IPS-18a (cell line): ENCODE results near the gene ECPAS.
"Not testable (repeated sequence)": the region's sequence is repeated elsewhere in the genome, so short reads cannot be mapped to it uniquely, and the experiment has no call there.

Experiments
- H3K27ac ChIP-seq: one replicate; pipeline ENCODE4 v1.5.1; 2013; ENCODE audit warnings: low read length
- H3K27me3 ChIP-seq: one replicate; pipeline ENCODE4 v1.6.1; 2013; ENCODE audit warnings: mild to moderate bottlenecking, low read length; ENCODE audit not compliant: control insufficient read depth, insufficient read depth
- H3K36me3 ChIP-seq: one replicate; pipeline ENCODE4 v1.6.1; 2013; ENCODE audit warnings: low read depth, low read length; ENCODE audit not compliant: control insufficient read depth
- H3K4me1 ChIP-seq: one replicate; pipeline ENCODE4 v1.6.1; 2013; ENCODE audit warnings: low read depth, low read length; ENCODE audit not compliant: control insufficient read depth
- H3K4me3 ChIP-seq: one replicate; pipeline ENCODE4 v1.5.1; 2013; ENCODE audit warnings: low read length
- H3K9ac ChIP-seq: one replicate; pipeline ENCODE4 v1.6.1; 2013; ENCODE audit warnings: mild to moderate bottlenecking, low read length, moderate library complexity
- H3K9me3 ChIP-seq: one replicate; pipeline ENCODE4 v1.6.1; 2013; ENCODE audit warnings: low read depth, low read length; ENCODE audit not compliant: control insufficient read depth

ECPAS gene

GRCh38 chr9:111411266-111411665 lies 72.9 kb downstream of the ECPAS start:
- Histone ChIP-seq H3K9me3 (no peaks in the 10 kb centered on the region), H3K4me3 (no peak overlapping the region), H3K27ac (no peak overlapping the region), H3K4me1 (peaks cover 6% of the 10 kb centered on the region), H3K36me3 (peaks cover 80% of the 10 kb centered on the region), H3K9ac (no peak overlapping the region), H3K27me3 (no peaks in the 10 kb centered on the region)

GRCh38 chr9:111407813-111408212 lies 76.4 kb downstream of the ECPAS start:
- Histone ChIP-seq H3K9me3 (peaks cover 6% of the 10 kb centered on the region), H3K4me3 (no peak overlapping the region), H3K27ac (no peak overlapping the region), H3K36me3 (peaks cover 72% of the 10 kb centered on the region), H3K4me1 (peaks cover 6% of the 10 kb centered on the region), H3K27me3 (no peaks in the 10 kb centered on the region), H3K9ac (no peak overlapping the region)

GRCh38 chr9:111405701-111406100 lies 78.5 kb downstream of the ECPAS start:
- Histone ChIP-seq H3K9me3 (peaks cover 15% of the 10 kb centered on the region), H3K9ac (no peak overlapping the region), H3K4me3 (no peak overlapping the region), H3K36me3 (peaks cover 55% of the 10 kb centered on the region), H3K27me3 (no peaks in the 10 kb centered on the region), H3K4me1 (peaks cover 6% of the 10 kb centered on the region), H3K27ac (no peak overlapping the region)

GRCh38 chr9:111401486-111401885 lies 82.7 kb downstream of the ECPAS start:
- H3K36me3 ChIP-seq = peaks cover 39% of the 10 kb centered on the region
- H3K27me3 ChIP-seq, H3K9ac ChIP-seq, H3K27ac ChIP-seq, H3K4me1 ChIP-seq, H3K4me3 ChIP-seq: not testable (repeated sequence)
- peaks cover 18% of the 10 kb centered on the region for H3K9me3 ChIP-seq

- Histone ChIP-seq H3K27ac (no peak overlapping the region), H3K4me1 (peaks cover 4% of the 10 kb centered on the region), H3K27me3 (no peaks in the 10 kb centered on the region), H3K4me3 (no peak overlapping the region), H3K9ac (no peak overlapping the region), H3K9me3 (peaks cover 18% of the 10 kb centered on the region), H3K36me3 (peaks cover 41% of the 10 kb centered on the region)
These were observed 83.7 kb downstream of the ECPAS start for GRCh38 chr9:111400564-111400898.

- Histone ChIP-seq H3K27ac (no peak overlapping the region), H3K36me3 (peaks cover 41% of the 10 kb centered on the region), H3K27me3 (no peaks in the 10 kb centered on the region), H3K4me1 (peaks cover 4% of the 10 kb centered on the region), H3K4me3 (no peak overlapping the region), H3K9ac (no peak overlapping the region), H3K9me3 (peaks cover 13% of the 10 kb centered on the region)
These were observed 84.2 kb downstream of the ECPAS start for GRCh38 chr9:111399772-111400563.

- H3K9ac ChIP-seq = no peak overlapping the region
- peaks cover 11% of the 10 kb centered on the region for H3K9me3 ChIP-seq
- peaks cover 4% of the 10 kb centered on the region for H3K4me1 ChIP-seq
- H3K27me3 ChIP-seq = no peaks in the 10 kb centered on the region
- peaks cover 42% of the 10 kb centered on the region for H3K36me3 ChIP-seq
- no peak overlapping the region for H3K27ac ChIP-seq
- no peak overlapping the region for H3K4me3 ChIP-seq
These were observed 84.9 kb downstream of the ECPAS start for GRCh38 chr9:111399211-111399739.

GRCh38 chr9:111393971-111394370 lies 90.2 kb downstream of the ECPAS start:
- H3K27me3 ChIP-seq = no peaks in the 10 kb centered on the region
- H3K4me1 ChIP-seq = no peaks in the 10 kb centered on the region
- no peaks in the 10 kb centered on the region for H3K9me3 ChIP-seq
- no peak overlapping the region for H3K9ac ChIP-seq
- H3K36me3 ChIP-seq = peaks cover 74% of the 10 kb centered on the region
- H3K27ac ChIP-seq = no peak overlapping the region
- H3K4me3 ChIP-seq = no peak overlapping the region

- Histone ChIP-seq H3K27ac (no peak overlapping the region), H3K4me1 (no peaks in the 10 kb centered on the region), H3K36me3 (peaks cover 79% of the 10 kb centered on the region), H3K27me3 (no peaks in the 10 kb centered on the region), H3K4me3 (no peak overlapping the region), H3K9me3 (no peaks in the 10 kb centered on the region), H3K9ac (no peak overlapping the region)
These were observed 94.8 kb downstream of the ECPAS start for GRCh38 chr9:111389406-111389805.

GRCh38 chr9:111386386-111386785 lies 97.8 kb downstream of the ECPAS start:
- Histone ChIP-seq H3K9me3 (no peaks in the 10 kb centered on the region), H3K9ac (no peak overlapping the region), H3K4me1 (no peaks in the 10 kb centered on the region), H3K27ac (no peak overlapping the region), H3K4me3 (no peak overlapping the region), H3K36me3 (peaks cover 78% of the 10 kb centered on the region), H3K27me3 (no peaks in the 10 kb centered on the region)

GRCh38 chr9:111381006-111381405 lies 103.2 kb downstream of the ECPAS start:
- Histone ChIP-seq H3K4me1 (no peaks in the 10 kb centered on the region), H3K9me3 (no peaks in the 10 kb centered on the region), H3K9ac (no peak overlapping the region), H3K36me3 (peaks cover 65% of the 10 kb centered on the region), H3K27ac (no peak overlapping the region), H3K27me3 (no peaks in the 10 kb centered on the region), H3K4me3 (no peak overlapping the region)
